H9 (cell line): ENCODE data around the gene SCGB1A1. TPM values are rescaled to one million over a fixed set of nuclear protein-coding genes. Genes with fewer than 3 reads are reported as not detected.

Source experiments
- DNase-seq: peaks from one replicate; pipeline ENCODE4 v3.0.0-alpha.2; 2017
- H2AFZ ChIP-seq: one replicate; pipeline ENCODE4 v1.6.1; 2013; ENCODE audit warnings: mild to moderate bottlenecking, low read length, control low read depth, moderate library complexity
- H2AK5ac ChIP-seq: 2 replicates; pipeline ENCODE4 v1.6.1; 2013; ENCODE audit warnings: low read length, control low read depth, mixed read lengths; ENCODE audit not compliant: insufficient read length
- H2BK120ac ChIP-seq: one replicate; pipeline ENCODE4 v1.6.1; 2013; ENCODE audit warnings: low read depth, mild to moderate bottlenecking, low read length, control low read depth, inconsistent platforms; ENCODE audit not compliant: poor library complexity, severe bottlenecking
- H2BK12ac ChIP-seq: 2 replicates; pipeline ENCODE4 v1.6.1; 2013; ENCODE audit warnings: low read length, control low read depth, mixed read lengths, low read depth; ENCODE audit not compliant: insufficient read length
- H2BK15ac ChIP-seq: 2 replicates; pipeline ENCODE4 v1.6.1; 2013; ENCODE audit warnings: low read depth, low read length, control low read depth
- H2BK20ac ChIP-seq: one replicate; pipeline ENCODE4 v1.6.1; 2013; ENCODE audit warnings: low read depth, mild to moderate bottlenecking, low read length, control low read depth, inconsistent platforms; ENCODE audit not compliant: poor library complexity, severe bottlenecking
- H2BK5ac ChIP-seq: 2 replicates; pipeline ENCODE4 v1.6.1; 2013; ENCODE audit warnings: low read length, control low read depth, mixed read lengths; ENCODE audit not compliant: insufficient read length
- H3K14ac ChIP-seq: 2 replicates; pipeline ENCODE4 v1.6.1; 2013; ENCODE audit warnings: low read length, control low read depth; ENCODE audit not compliant: insufficient read depth
- H3K18ac ChIP-seq: 2 replicates; pipeline ENCODE4 v1.6.1; 2013; ENCODE audit warnings: low read depth, mild to moderate bottlenecking, mixed read lengths, low read length, control low read depth; ENCODE audit not compliant: insufficient read length
- H3K23ac ChIP-seq: 2 replicates; pipeline ENCODE4 v1.6.1; 2013; ENCODE audit warnings: low read length, control low read depth, mixed read lengths, low read depth; ENCODE audit not compliant: insufficient read length
- H3K23me2 ChIP-seq: 2 replicates; pipeline ENCODE4 v1.6.1; 2013; ENCODE audit warnings: low read depth, mild to moderate bottlenecking, mixed read lengths, low read length, control low read depth; ENCODE audit not compliant: insufficient read length, poor library complexity, severe bottlenecking
- H3K27ac ChIP-seq: 2 replicates; pipeline ENCODE4 v1.5.1; 2013; ENCODE audit warnings: low read length, control low read depth, mixed read lengths, low read depth; ENCODE audit not compliant: insufficient read length
- H3K27me3 ChIP-seq: 2 replicates; pipeline ENCODE4 v1.6.1; 2013; ENCODE audit warnings: low read length, control low read depth, inconsistent platforms; ENCODE audit not compliant: insufficient read depth
- H3K4ac ChIP-seq: 2 replicates; pipeline ENCODE4 v1.6.1; 2013; ENCODE audit warnings: low read depth, mild to moderate bottlenecking, control low read depth, inconsistent platforms, low read length, moderate library complexity
- H3K4me1 ChIP-seq: 2 replicates; pipeline ENCODE4 v1.6.1; 2013; ENCODE audit warnings: low read length, control low read depth, inconsistent platforms; ENCODE audit not compliant: insufficient read depth
- H3K4me2 ChIP-seq: 2 replicates; pipeline ENCODE4 v1.6.1; 2013; ENCODE audit warnings: low read length, control low read depth, mixed read lengths; ENCODE audit not compliant: insufficient read length, insufficient read depth
- H3K56ac ChIP-seq: 2 replicates; pipeline ENCODE4 v1.6.1; 2013; ENCODE audit warnings: low read depth, mild to moderate bottlenecking, mixed read lengths, low read length, control low read depth; ENCODE audit not compliant: insufficient read length
- H3K79me1 ChIP-seq: 2 replicates; pipeline ENCODE4 v1.6.1; 2013; ENCODE audit warnings: low read depth, mild to moderate bottlenecking, moderate library complexity, low read length, control low read depth, inconsistent platforms; ENCODE audit not compliant: insufficient read depth, poor library complexity, severe bottlenecking
- H3K79me2 ChIP-seq: 2 replicates; pipeline ENCODE4 v1.6.1; 2013; ENCODE audit warnings: low read length, control low read depth, inconsistent platforms; ENCODE audit not compliant: insufficient read depth
- H3K9ac ChIP-seq: 2 replicates; pipeline ENCODE4 v1.6.1; 2013; ENCODE audit warnings: low read length, control low read depth, mixed read lengths; ENCODE audit not compliant: insufficient read length; ENCODE audit errors: extremely low read depth
- H3K9me3 ChIP-seq: one replicate; pipeline ENCODE4 v1.6.1; 2013; ENCODE audit warnings: low read depth, low read length, inconsistent platforms; ENCODE audit not compliant: control insufficient read depth
- H3T11ph ChIP-seq: one replicate; pipeline ENCODE4 v1.6.1; 2013; ENCODE audit warnings: mild to moderate bottlenecking, low read length, control low read depth, inconsistent platforms
- H4K20me1 ChIP-seq: one replicate; pipeline ENCODE4 v1.6.1; 2013; ENCODE audit not compliant: control insufficient read depth, insufficient read length, insufficient read depth
- H4K5ac ChIP-seq: 2 replicates; pipeline ENCODE4 v1.6.1; 2013; ENCODE audit warnings: low read depth, mild to moderate bottlenecking, mixed read lengths, low read length, control low read depth; ENCODE audit not compliant: insufficient read length
- H4K8ac ChIP-seq: replicated peaks from 2 replicates; pipeline ENCODE4 v1.6.1; 2013; ENCODE audit warnings: low read length, control low read depth, mixed read lengths, low read depth; ENCODE audit not compliant: insufficient read length
- H4K91ac ChIP-seq: 2 replicates; pipeline ENCODE4 v1.6.1; 2013; ENCODE audit warnings: low read depth, mild to moderate bottlenecking, moderate library complexity, mixed read lengths, low read length, control low read depth; ENCODE audit not compliant: insufficient read length
- H3K27ac Mint-ChIP-seq, 3 experiments: 2 replicates in 2 of 3; 3 replicates in 1 of 3; pipeline ENCODE4 v1.8.0; 2020 to 2021; ENCODE audit warnings: mixed read lengths in 3 of 3, mild to moderate bottlenecking in 1 of 3, moderate library complexity in 1 of 3
- H3K27me3 Mint-ChIP-seq: 2 replicates; pipeline ENCODE4 v1.8.0; 2021; ENCODE audit warnings: low read depth, mild to moderate bottlenecking, moderate library complexity, mixed read lengths
- H3K36me3 Mint-ChIP-seq, 3 experiments: 2 replicates in 2 of 3; 3 replicates in 1 of 3; pipeline ENCODE4 v1.8.0; 2020 to 2021; ENCODE audit warnings: low read depth in 3 of 3, mixed read lengths in 3 of 3; ENCODE audit not compliant: insufficient read depth in 1 of 3
- H3K4me1 Mint-ChIP-seq, 2 experiments: 2 replicates each; pipeline ENCODE4 v1.8.0; 2020; ENCODE audit warnings: mixed read lengths in 2 of 2
- H3K4me3 Mint-ChIP-seq, 2 experiments: 2 replicates in 1 of 2; 3 replicates in 1 of 2; pipeline ENCODE4 v1.8.0; 2020 to 2021; ENCODE audit warnings: mild to moderate bottlenecking in 2 of 2, mixed read lengths in 2 of 2, moderate library complexity in 1 of 2
- H3K9me3 Mint-ChIP-seq, 2 experiments: 2 replicates in 1 of 2; 3 replicates in 1 of 2; pipeline ENCODE4 v1.8.0; 2020; ENCODE audit warnings: mild to moderate bottlenecking in 2 of 2, mixed read lengths in 2 of 2, moderate library complexity in 1 of 2
- WGBS: extraction: QIAGEN DNeasy Blood & Tissue Kit; methylation state at CpG from one replicate; pipeline ENCODE4 v1.1.7; 2013; ENCODE audit warnings: missing lambda C conversion rate, low lambda C conversion rate, mixed read lengths; ENCODE audit not compliant: insufficient read length; ENCODE audit errors: extremely low coverage; 5-methylcytosine and 5-hydroxymethylcytosine counted together
- total RNA-seq: library from RNA; stranded (reverse); gene quantifications from 2 replicates; pipeline ENCODE4 v1.2.1, GENCODE V29; 2021
- TF ChIP-seq, protein P1 (sequence below): fragments of 200-600 bp; sonication (generic); conservative IDR thresholded peaks from 3 replicates; pipeline ENCODE4 v1.8.0; 2021; ENCODE audit warnings: antibody characterized with exemption, mild to moderate bottlenecking

SCGB1A1 gene
- total RNA-seq, 1 experiment from 2014 or later: not detected

DNA sequence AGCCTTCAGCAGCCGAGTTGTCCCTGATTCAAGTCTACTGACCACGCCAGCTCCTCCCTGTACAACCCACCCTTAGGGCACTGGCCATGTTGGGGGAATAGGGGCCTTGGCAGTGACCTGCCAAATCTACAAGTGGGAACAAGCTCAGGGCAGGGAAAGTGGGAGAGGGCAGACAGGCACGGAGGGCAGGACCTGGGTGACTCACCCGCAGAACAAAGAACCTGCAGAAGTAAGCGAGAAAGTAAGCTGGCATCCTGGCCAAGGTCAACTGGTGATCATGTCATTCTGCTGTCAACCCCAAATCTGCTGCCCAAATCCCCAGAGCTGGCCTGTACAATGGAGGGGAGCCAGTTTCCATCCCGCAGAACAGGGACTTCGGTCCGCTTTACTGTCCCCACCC, 7.9 kb upstream of the SCGB1A1 start:
- TF ChIP-seq, protein P1, sequence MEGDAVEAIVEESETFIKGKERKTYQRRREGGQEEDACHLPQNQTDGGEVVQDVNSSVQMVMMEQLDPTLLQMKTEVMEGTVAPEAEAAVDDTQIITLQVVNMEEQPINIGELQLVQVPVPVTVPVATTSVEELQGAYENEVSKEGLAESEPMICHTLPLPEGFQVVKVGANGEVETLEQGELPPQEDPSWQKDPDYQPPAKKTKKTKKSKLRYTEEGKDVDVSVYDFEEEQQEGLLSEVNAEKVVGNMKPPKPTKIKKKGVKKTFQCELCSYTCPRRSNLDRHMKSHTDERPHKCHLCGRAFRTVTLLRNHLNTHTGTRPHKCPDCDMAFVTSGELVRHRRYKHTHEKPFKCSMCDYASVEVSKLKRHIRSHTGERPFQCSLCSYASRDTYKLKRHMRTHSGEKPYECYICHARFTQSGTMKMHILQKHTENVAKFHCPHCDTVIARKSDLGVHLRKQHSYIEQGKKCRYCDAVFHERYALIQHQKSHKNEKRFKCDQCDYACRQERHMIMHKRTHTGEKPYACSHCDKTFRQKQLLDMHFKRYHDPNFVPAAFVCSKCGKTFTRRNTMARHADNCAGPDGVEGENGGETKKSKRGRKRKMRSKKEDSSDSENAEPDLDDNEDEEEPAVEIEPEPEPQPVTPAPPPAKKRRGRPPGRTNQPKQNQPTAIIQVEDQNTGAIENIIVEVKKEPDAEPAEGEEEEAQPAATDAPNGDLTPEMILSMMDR: no peak
- no peaks in the 10 kb centered on the region; the same call in 1 of the 2 replicates for H3K27me3 Mint-ChIP-seq
- Histone ChIP-seq H3K79me2 (no peaks in the 10 kb centered on the region), H3K27me3 (no peaks in the 10 kb centered on the region), H2AK5ac (no peak overlapping the region), H3K56ac (no peak overlapping the region), H2BK12ac (no peak overlapping the region), H4K5ac (no peak overlapping the region), H3K9me3 (no peaks in the 10 kb centered on the region), H4K20me1 (no peaks in the 10 kb centered on the region), H3K23me2 (no peaks in the 10 kb centered on the region), H3K14ac (no peak overlapping the region), H3K9ac (no peak overlapping the region), H4K91ac (no peak overlapping the region), H2AFZ (no peak overlapping the region), H3K4ac (no peak overlapping the region), H2BK20ac (no peak overlapping the region), H2BK15ac (no peak overlapping the region), H3K4me2 (no peak overlapping the region), H3K79me1 (no peaks in the 10 kb centered on the region), H3K4me1 (no peaks in the 10 kb centered on the region), H3K18ac (no peak overlapping the region), H3K27ac (no peak overlapping the region), H2BK5ac (no peak overlapping the region), H3T11ph (no peak overlapping the region), H3K23ac (no peak overlapping the region), H4K8ac (no peak overlapping the region), H2BK120ac (no peak overlapping the region)
- no peak for DNase-seq
- H3K4me1 Mint-ChIP-seq: no peaks in the 10 kb centered on the region
- no peaks in the 10 kb centered on the region for H3K36me3 Mint-ChIP-seq
- H3K27ac Mint-ChIP-seq: no peak overlapping the region
- H3K4me3 Mint-ChIP-seq: no peak overlapping the region
- WGBS: no CpG with 5 or more reads among the region's 8 CpGs
- no peaks in the 10 kb centered on the region for H3K9me3 Mint-ChIP-seq
